ENCODE measurements around the gene FKBP6.
"Not testable (repeated sequence)": the region's sequence is repeated elsewhere in the genome, so short reads cannot be mapped to it uniquely, and the experiment has no call there.

The FKBP6 gene

GRCh38 chr7:73387908-73388414 is 60.0 kb downstream of the FKBP6 start:
- FAIRE-seq (no peak), DNase-seq (ENCODE audit: low spot score) (no peak)

- DNase-seq (ENCODE audit: low spot score) (no peak), FAIRE-seq (no peak)
These were observed 63.4 kb downstream of the FKBP6 start for GRCh38 chr7:73391396-73391795.

- no peak for FAIRE-seq
- DNase-seq (ENCODE audit: low spot score): no peak
These were observed 66.5 kb downstream of the FKBP6 start for GRCh38 chr7:73394422-73394821.

- DNase-seq (ENCODE audit: low spot score) (no peak), FAIRE-seq (no peak)
These were observed 67.9 kb downstream of the FKBP6 start for GRCh38 chr7:73395538-73396503.

GRCh38 chr7:73397521-73398281 is 69.7 kb downstream of the FKBP6 start:
- DNase-seq (ENCODE audit: low spot score) (no peak), FAIRE-seq (no peak)

- not testable (repeated sequence) for FAIRE-seq; DNase-seq (ENCODE audit: low spot score)
These were observed 71.5 kb downstream of the FKBP6 start for GRCh38 chr7:73399185-73400050.

GRCh38 chr7:73404860-73405259 is 76.9 kb downstream of the FKBP6 start:
- DNase-seq (ENCODE audit: low spot score); FAIRE-seq: not testable (repeated sequence)

Data from urothelium cell line (cell line).